Hematopoietic multipotent progenitor cell treated with erythropoietin and hydrocortisone succinate and interleukin-3 and kit ligand, for 6 days (in vitro differentiated cells): ENCODE results near the gene ECHDC1.
"Not testable (repeated sequence)": the region's sequence is repeated elsewhere in the genome, so short reads cannot be mapped to it uniquely, and the experiment has no call there.

ENCODE experiments used
- DNase-seq: peaks from one replicate; pipeline ENCODE4 v3.0.0-alpha.2; 2015

ECHDC1 gene, protein sequence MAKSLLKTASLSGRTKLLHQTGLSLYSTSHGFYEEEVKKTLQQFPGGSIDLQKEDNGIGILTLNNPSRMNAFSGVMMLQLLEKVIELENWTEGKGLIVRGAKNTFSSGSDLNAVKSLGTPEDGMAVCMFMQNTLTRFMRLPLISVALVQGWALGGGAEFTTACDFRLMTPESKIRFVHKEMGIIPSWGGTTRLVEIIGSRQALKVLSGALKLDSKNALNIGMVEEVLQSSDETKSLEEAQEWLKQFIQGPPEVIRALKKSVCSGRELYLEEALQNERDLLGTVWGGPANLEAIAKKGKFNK

GRCh38 chr6:127342946-127343808 is at the start of gene ECHDC1:
Gene ECHDC1, minus strand, starts transcription at chr6:127343609. Its CDS starts 12,581 bp downstream, at chr6:127331028.
- DNase-seq, result peak; percentile 89

GRCh38 chr6:127392301-127392700 is 48.9 kb upstream of the ECHDC1 start:
- DNase-seq, result no peak

DNA sequence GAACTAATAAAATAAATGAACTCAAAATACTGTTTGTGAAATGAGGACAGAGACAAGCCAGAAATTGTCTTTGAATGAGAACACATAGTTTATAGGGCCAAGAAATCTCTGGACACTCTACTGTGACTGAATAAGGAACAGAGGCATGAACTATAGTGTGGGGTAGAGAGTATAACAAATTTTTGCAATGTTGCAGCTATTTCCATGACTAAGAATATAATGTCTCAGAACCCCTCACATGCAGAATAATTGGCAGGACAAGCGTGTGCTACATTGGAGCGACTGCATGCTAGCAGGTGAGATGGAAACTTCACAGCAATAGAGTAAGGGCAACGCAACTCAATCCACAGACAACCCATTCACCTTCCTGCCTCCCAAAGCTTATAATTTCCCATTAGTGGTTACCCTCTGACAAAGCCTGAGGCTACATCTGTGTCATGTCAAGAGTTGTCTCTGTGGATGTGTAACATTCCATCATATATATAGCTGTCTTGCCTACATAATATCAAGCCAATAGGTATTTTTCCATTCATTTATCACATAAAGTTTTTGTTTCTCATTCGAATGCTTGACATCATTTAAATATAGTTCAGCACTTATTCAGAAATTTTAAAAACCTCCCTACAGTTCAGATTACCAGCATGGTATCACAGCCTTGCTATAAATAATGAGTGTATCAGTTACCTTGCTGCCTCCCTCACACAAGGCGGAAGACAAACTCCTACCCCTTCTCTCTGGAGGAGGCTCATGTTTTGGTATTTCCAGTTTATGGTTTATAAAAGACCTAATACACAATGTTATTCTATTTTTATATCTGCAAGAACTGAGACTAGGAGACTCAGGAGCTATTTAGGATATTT is 47.9 kb upstream of the ECHDC1 start:
- no peak for DNase-seq

- no peak for DNase-seq
Measured at GRCh38 chr6:127389706-127390105, 46.3 kb upstream of the ECHDC1 start.

GRCh38 chr6:127385668-127386430 is 42.4 kb upstream of the ECHDC1 start:
- no peak for DNase-seq

- not testable (repeated sequence) for DNase-seq
Measured at GRCh38 chr6:127384848-127385247, 41.4 kb upstream of the ECHDC1 start.

GRCh38 chr6:127383988-127384387 is 40.6 kb upstream of the ECHDC1 start:
- no peak for DNase-seq

GRCh38 chr6:127382413-127382812 is 39.0 kb upstream of the ECHDC1 start:
- no peak for DNase-seq

DNA sequence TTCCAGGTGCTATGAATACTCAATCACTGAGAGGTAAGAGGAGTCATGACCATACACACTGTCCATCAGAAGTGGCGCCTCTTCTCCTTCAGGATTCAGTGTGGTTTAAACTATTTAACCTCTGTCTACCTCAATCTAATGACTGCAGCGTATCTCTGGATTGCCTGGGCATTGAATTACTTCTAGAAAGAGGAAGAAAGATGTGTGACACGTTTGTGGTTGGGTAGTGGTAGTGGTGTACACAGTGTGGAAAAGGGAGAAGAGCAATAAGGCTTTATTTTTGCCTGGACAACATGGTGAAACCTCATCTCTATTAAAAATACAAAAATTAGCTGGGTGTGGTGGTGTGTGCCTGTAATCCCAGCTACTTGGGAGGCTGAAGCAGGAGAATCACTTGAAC is 38.0 kb upstream of the ECHDC1 start:
- peak; percentile 33 for DNase-seq

- DNase-seq, result no peak
Measured at GRCh38 chr6:127376685-127377084, 33.3 kb upstream of the ECHDC1 start.

- peak; percentile 28 for DNase-seq
Measured at GRCh38 chr6:127367023-127367375, 23.6 kb upstream of the ECHDC1 start.

GRCh38 chr6:127366282-127367022 is 23.0 kb upstream of the ECHDC1 start:
- no peak for DNase-seq

DNA sequence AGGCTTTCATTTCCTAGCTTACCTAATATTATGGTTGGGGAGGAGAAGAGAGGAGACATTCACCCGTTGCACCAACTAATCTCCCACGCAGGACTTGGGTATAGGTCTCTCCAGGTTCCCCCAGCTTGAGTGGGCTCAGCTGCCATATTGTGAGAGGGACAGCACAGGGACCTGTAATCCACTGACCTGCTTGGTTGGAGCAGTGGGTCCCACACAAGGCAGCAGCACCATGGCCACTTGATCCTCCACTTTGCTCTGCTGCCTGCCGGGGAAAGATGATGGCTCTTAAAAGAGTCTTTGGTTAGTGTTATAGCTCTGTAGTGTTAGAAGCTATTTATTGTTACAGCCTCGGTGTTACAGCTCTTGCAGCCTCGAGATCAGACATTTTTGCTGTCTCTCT is 22.5 kb upstream of the ECHDC1 start:
- DNase-seq, result no peak

DNA sequence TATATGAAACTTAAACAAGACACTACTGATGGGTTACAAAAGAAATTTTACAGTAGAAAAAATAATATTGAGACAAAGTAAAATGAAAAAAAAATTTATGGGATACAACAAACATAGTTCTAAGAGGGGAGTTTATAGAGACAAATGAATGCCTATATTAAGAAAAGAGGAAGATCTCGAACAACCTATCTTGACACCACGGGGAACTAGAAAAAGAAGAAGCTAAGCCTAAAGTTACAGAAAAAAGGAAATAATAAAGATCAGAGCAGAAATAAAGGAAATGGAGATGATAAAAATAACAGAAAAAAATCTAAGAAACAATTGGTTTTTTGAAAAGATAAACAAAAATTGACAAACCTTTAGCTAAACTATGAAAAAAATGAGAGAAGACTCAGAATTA is 9.1 kb upstream of the ECHDC1 start:
- DNase-seq, result peak; percentile 27

- no peak for DNase-seq
Measured at GRCh38 chr6:127349980-127350379, 6.6 kb upstream of the ECHDC1 start.

DNA sequence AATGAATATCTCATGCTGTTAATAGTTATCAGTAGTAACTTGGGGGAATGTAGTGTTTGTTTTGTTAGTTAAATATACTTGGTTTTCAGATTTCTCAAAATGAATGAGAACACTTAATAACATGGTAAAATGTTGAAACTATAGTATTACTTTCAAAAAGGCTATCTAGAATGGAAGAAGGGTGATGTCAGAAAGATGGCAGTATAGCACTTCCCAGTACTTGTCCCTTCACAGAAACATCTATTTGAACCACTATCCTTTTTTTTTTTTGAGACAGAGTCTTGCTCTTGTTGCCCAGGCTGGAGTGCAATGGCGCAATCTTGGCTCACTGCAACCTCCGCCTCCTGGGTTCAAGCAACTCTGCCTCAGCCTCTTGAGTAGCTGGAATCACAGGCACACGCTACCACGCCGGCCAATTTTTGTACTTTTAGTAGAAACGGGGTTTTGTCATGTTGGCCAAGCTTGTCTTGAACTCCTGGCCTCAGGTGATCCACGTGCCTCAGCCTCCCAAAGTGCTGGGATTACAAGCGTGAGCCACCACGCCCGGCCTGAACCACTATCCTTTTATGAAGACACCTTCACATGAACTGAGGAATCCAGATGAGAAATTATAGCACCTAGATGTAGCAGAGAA is 4.7 kb upstream of the ECHDC1 start:
- no peak for DNase-seq

DNA sequence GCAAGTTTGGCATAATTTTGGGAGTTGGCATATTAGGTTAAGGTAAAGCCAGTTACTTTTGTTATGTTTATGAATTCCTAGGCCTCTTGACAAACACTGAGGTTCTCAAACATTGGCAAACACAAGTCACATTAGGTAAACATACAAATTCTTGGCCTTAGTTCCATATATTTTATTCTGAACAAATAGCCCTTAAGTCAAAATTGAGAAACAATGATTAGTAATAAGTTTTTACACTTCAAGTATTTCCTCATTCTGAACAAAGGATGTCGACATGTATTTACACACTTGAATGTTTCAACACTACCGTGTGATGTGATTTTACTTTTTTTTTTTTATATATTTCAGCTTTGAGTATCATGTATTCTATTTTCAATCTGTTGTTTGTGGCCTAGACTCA is 3.8 kb upstream of the ECHDC1 start:
- peak; percentile 30 for DNase-seq

DNA sequence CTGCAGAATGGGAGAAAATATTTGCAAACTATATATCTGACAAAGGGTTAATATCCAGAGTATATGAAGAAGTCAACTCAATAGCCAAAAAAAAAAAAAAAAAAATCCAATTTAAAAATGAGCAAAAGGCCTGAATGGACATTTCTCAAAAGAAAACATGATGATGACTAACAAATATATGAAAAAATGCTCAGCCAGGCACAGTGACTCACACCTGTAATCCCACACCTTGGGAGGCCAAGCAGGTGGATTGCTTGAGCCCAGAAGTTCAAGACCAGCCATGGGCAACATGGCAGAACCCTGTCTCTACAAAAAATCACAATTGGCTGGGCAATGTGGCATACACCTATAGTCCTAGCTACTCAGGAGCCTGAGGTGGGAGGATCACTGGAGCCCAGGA is 2.1 kb upstream of the ECHDC1 start:
- DNase-seq, result no peak

GRCh38 chr6:127343809-127344659 is 625 bp upstream of the ECHDC1 start:
- peak; percentile 44 for DNase-seq

GRCh38 chr6:127342296-127342945 is 988 bp downstream of the ECHDC1 start:
- peak; percentile 28 for DNase-seq
